Esophagus squamous epithelium (tissue), 5 donors: Measurements from ENCODE around the gene MON1B. TPM values are rescaled to one million over a fixed set of nuclear protein-coding genes. Genes with fewer than 3 reads are reported as not detected.

Experiments
- DNase-seq: peaks from one replicate; lab custom pipeline; 2025; lab: John Stamatoyannopoulos, UW
- H3K27ac ChIP-seq, 4 donors: fragments of 200-600 bp; sonication (generic); one replicate each; pipeline ENCODE4 v1.5.1; 2016 to 2019; ENCODE audit warnings: mild to moderate bottlenecking in 1 of 4
- H3K27me3 ChIP-seq, 4 donors: fragments of 200-600 bp; sonication (generic); 1 replicate in 3 of 4; 2 replicates in 1 of 4; pipeline versions ENCODE4 v1.5.1 to v1.6.0; 2017 to 2021; ENCODE audit warnings: antibody characterized with exemption in 1 of 4
- H3K36me3 ChIP-seq, 3 donors: fragments of 200-600 bp; sonication (generic); one replicate each; pipeline ENCODE4 v1.5.1; 2016 to 2019
- H3K4me1 ChIP-seq, 3 donors: fragments of 200-600 bp; sonication (generic); one replicate each; pipeline ENCODE4 v1.5.1; 2017 to 2019
- H3K4me3 ChIP-seq, 4 donors: fragments of 200-600 bp; sonication (generic); 1 replicate in 3 of 4; 2 replicates in 1 of 4; pipeline ENCODE4 v1.5.1; 2016 to 2019; ENCODE audit warnings: mild to moderate bottlenecking in 2 of 4, moderate library complexity in 1 of 4
- H3K9me3 ChIP-seq, 3 donors: fragments of 200-600 bp; sonication (generic); one replicate each; pipeline ENCODE4 v1.5.1; 2016 to 2019
- CTCF ChIP-seq, 6 experiments: fragments of 450-650 bp in 4 of 6; fragments of 200-600 bp in 2 of 6; sonication (generic) in 2 of 6; IDR thresholded peaks; one replicate each; pipeline ENCODE4 v1.5.1; 2016 to 2019; ENCODE audit warnings: antibody characterized with exemption in 6 of 6, mild to moderate bottlenecking in 4 of 6, moderate library complexity in 4 of 6
- POLR2A ChIP-seq, 4 donors: fragments of 450-650 bp; IDR thresholded peaks; one replicate each; pipeline ENCODE4 v1.6.1; 2017; ENCODE audit warnings: antibody characterized with exemption in 4 of 4, mild to moderate bottlenecking in 4 of 4, moderate library complexity in 3 of 4
- WGBS, 2 donors: methylation state at CpG; one replicate each; pipeline ENCODE4 v1.1.5; 2018; 5-methylcytosine and 5-hydroxymethylcytosine counted together
- intact Hi-C: fragments of 100-400 bp; cut with DNase I; formaldehyde crosslinking; loops from one replicate; pipeline ENCODE4 v1.15.0; 2022
- total RNA-seq, 4 donors: library from RNA; depleted of rRNA; stranded (reverse); fragments of >200 nt; gene quantifications; one replicate each; pipeline ENCODE4 v1.1.0, GENCODE V29; 2016
- donor health status: DM: yes; HTN: yes; CAD: no.

MON1B gene
- total RNA-seq, 4 donors from 2014 or later = 11.8 to 25.9 (median 19.0) TPM

GRCh38 chr16:77246150-77246549 is 55.2 kb downstream of the MON1B start:
- no peaks in the 10 kb centered on the region for H3K36me3 ChIP-seq
- intact Hi-C loops = no loop called here
- no peak for TF ChIP-seq CTCF (IDR thresholded peaks at IDR 0.05)
- no peak for TF ChIP-seq POLR2A (IDR thresholded peaks at IDR 0.05)
- no peaks in the 10 kb centered on the region for H3K9me3 ChIP-seq
- H3K27me3 ChIP-seq = no peaks in the 10 kb centered on the region
- WGBS, 2 donors = 68 to 70% methylated on average over 2 of the region's 2 CpGs
- no peaks in the 10 kb centered on the region for H3K4me1 ChIP-seq
- no peak overlapping the region for H3K27ac ChIP-seq
- no peak overlapping the region for H3K4me3 ChIP-seq
- DNase-seq = no peak

GRCh38 chr16:77250400-77250799 is 59.4 kb downstream of the MON1B start:
- Histone ChIP-seq H3K4me1 (no peaks in the 10 kb centered on the region), H3K9me3 (no peaks in the 10 kb centered on the region), H3K27me3 (no peaks in the 10 kb centered on the region), H3K27ac (no peak overlapping the region), H3K36me3 (no peaks in the 10 kb centered on the region), H3K4me3 (no peak overlapping the region)
- intact Hi-C loops = no loop called here
- 63 to 69% methylated on average over 3 to 4 of the region's 4 CpGs for WGBS, 2 donors
- no peak for TF ChIP-seq CTCF (IDR thresholded peaks at IDR 0.05)
- TF ChIP-seq POLR2A (IDR thresholded peaks at IDR 0.05) = no peak
- DNase-seq = no peak

Other genes with a start within 250 kb of the MON1B start
- gene SYCE1L, start 8.2 kb downstream of the MON1B start, total RNA-seq = 1 to 10 TPM in 1 of 4 donors, under 1 TPM in 1, not detected in 2; 0.76 to 1.1 TPM
- not detected for gene ADAMTS18, start 243.8 kb downstream of the MON1B start, total RNA-seq